Measurements from ENCODE around the gene BICDL1.
A peak's percentile ranks its signal among the peaks of the same experiment; 100 is the strongest.
"Not testable (repeated sequence)": the region's sequence is repeated elsewhere in the genome, so short reads cannot be mapped to it uniquely, and the experiment has no call there.

The BICDL1 gene

DNA sequence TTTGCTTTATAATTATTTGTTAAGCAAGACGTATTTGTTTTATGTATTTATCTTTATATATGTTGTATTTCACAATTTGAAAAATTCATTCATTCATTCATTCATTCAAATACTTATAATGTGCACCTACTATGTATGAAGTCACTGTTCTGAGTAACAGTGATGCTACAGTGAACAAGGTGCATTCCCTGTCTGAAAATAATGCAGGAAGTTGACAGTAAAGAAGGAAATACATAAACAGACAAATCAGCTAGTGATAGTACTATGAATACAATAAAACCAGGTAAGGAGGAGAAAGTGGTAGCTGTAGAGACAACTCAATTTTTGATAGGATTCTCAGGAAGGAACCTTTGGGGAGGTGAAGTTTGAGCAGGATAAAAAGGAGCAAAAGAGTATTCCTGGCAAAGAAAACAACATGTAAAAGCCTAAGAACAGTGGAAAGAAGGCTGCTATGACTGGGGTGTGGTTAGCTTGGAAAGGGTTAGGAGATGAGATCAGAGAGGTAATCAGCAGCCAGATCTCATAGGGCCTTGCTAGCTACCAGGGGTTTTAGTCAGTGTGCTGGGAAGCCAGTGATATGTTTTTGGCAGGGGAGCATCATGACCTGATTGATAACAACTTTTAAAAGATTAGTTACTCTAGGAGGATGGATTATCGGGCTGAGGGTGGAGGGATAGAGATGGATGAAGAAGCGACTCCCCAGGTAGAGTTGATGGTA, 17.4 kb downstream of the BICDL1 start:
- no peak for DNase-seq (ENCODE audit: low read depth, low spot score)

DNA sequence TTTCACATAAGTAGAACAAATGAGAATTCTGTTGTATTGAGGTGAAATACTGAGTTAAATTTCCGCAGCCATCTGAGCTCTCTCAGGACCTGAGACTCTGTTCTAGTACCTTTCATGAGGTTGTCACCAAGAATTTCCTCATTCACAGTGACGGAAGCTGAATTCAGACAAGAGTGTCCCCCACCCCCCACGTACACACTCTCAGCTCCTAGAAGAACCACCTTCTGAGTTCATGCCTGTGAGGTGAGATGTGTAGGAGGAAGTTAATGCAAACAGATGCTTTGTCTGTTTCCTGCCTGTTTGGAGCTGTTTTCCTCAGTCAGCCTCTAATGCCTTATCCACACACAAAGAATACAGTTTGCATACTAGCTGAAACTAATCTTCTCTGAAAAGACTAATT, 18.2 kb downstream of the BICDL1 start:
- DNase-seq (ENCODE audit: low read depth, low spot score), result peak; percentile 56

DNA sequence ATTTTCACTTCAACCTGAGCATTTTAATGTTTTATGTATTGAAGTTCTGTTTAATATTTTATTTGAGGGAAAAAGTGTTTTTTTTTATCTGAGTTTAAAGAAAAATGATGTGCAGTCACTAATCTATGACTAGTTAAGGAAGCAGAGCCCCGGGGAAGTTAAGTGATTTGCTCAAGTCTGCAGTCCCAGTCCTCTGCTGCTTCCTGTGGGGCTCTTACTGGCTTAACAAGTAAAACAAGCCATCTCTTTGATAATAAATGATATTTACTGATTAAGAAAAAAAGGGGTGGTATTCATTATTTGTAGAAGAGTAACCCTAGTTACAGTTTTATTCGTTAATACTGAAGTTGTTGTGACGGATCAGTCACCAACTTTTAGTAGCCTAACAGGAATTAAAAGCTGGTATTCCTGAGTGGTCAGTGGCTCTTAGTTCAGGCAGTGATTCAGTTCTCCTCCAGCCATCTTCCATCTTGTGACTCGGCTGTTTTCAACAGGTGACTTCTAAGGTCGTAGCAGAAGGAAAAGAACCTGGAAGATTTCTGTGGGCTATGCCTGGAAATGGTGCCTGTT, 21.7 kb downstream of the BICDL1 start:
- no peak for DNase-seq (ENCODE audit: low read depth, low spot score)

DNA sequence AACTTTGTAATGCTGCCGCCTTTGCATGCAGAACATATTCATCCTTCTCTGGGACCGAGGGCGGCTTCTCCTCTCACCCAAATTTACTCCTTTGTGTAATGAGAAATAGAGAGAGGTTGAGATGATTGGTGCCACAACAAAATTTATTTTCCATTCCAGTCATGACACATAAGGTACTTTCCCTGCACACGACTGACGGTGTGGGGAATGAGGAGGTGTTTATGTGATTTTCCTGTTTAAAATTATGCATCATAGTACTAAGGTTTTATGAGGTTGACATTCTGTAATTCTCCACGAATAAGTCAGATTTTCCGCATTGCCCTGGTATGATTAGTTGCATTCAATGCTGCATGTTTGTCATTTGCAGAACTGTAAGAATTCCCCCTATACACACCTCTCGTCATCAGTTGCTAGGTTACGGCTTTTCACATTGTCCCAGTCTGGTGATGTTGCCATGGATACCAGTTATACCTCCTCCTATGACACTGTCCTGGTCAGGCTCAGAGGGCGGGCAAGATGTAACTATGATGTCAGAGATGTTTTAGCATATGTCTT, 23.1 kb downstream of the BICDL1 start:
- DNase-seq (ENCODE audit: low read depth, low spot score), result peak; percentile 65

DNA sequence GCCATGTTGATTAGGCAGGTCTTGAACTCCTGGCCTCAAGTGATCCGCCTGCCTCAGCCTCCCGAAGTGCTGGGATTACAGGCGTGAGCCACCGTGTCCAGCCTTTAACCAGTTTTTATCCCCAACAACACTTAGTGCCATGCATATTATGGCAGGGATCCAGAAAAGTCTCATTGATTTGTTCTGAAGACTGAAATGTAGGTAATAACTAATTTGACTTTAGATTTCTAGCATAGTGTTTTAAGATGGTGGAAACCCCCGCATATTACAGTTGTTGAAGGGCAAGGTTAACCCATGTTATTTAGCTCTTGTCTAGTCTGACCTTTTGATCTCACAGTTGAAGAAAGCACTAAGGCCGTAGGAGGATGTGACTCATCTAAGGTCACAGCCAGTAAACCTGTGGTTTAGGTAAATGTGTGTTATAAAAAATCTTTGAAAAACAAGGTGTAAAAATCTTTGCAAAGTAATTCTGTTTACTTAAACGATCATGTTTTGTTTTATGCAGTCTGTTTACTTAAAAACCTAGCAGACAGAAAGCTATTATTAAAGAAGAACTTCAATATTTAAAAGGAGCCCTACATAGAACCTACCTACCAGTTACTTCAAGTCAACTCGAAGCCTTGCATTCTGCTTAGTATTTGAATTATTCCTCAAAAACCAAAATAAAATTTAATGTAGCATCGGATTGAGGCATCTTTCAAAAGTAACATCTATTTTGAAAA, 24.8 kb downstream of the BICDL1 start:
- peak; percentile 37 for DNase-seq (ENCODE audit: low read depth, low spot score)

DNA sequence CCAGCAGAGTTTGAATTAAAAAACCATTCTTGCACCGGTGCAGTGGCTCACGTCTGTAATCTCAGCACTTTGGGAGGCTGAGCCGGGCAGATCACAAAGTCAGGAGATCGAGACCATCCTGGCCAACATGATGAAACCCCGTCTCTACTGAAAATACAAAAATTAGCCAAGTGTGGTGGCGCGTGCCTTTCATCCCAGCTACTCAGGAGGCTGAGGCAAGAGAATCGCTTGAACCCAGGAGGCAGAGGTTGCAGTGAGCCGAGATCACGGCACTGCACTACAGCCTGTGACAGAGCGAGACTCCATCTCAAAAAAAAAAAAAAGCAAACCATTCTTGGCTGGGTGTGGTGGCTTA, 25.3 kb downstream of the BICDL1 start:
- not testable (repeated sequence) for DNase-seq (ENCODE audit: low read depth, low spot score)

DNA sequence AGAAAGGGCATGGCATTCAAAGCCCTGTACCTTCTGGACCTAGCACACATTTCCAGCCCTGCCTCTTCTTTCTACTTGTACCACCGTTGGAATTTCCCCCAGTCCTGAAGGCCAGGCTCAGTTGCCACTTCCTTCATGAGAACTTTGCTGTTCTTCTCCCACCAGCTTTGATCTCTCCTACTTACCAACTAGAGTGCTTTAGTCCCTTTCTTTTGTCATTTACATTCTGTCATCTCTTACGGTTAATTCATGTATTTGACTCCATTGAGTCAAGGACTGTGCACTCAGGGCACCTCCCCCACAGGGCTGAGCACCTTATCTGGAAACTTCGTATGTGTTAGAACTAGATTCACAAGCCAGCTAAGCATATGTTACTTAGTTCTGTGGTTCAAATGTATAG, 26.3 kb downstream of the BICDL1 start:
- DNase-seq (ENCODE audit: low read depth, low spot score), result peak; percentile 20

DNA sequence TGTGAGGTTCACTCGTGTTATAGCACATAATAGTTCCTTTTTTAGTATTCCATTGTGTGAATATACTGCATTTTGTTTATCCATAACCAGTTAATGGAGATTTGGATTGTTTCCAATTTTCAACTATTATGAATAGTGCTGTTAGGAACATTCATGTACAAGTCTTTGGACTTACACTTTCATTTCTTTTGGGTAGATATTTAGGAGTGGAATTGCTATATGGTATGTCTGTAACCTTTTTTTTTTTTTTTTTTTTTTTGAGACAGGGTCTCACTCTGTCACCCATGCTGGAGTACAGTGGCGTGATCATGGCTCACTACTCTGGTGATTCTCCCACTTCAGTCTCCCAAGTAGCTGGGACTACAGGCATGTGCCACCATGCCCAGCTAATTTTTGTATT, 27.2 kb downstream of the BICDL1 start:
- not testable (repeated sequence) for DNase-seq (ENCODE audit: low read depth, low spot score)

DNA sequence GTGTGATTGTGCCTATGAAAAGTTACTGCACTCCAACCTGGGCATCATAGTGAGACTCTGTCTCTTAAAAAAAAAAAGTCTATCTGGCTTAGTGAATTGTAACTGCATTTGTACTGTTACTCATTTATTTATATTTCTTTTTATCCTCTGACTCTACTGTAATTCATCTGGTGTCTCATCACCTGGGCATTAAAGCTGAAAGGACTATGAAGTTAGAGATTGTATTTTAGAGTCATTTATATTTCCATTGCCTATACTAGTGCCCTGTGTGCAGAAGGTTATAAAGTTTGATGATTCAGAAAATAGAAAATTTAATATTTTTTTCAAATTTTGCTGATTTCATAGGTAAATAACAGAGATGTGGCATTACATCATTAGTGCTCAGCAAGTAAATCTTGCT, 30.2 kb downstream of the BICDL1 start:
- no peak for DNase-seq (ENCODE audit: low read depth, low spot score)

DNA sequence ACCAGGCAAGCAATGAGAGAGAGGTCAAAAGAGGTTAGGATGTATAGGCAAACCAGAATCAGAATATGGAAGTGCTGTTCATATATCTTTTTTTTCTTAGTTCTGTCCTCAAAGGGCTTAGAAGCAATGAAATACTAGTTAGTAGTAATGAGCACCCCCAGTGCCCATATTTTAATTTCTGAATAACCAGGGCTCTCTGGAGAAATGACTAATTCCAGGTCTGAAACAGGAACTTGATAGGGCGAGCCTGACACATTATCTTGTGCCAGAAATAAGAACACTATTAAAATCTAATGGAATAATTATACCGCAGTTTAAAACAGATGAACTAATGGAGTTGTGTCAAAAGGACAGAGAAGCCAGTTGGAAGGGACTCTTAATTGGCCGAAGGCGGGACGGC, 30.9 kb downstream of the BICDL1 start:
- DNase-seq (ENCODE audit: low read depth, low spot score), result no peak

DNA sequence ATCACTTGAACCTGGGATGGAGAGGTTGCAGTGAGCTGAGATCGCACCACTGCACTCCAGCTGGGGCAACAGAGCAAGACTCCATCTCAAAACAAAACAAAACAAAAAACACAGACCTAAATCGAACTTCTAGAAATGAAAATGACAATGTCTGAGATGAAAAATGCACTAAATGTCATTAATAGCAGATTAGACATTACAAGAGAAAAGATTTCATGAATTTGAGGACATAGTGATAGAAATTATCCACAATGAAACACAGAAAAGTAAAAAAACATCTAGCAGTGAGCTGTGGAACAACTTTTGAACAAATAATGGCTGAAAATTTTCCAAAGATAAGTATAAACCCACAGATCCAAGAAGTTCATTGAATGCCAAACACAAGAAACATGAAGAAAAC, 35.2 kb downstream of the BICDL1 start:
- DNase-seq (ENCODE audit: low read depth, low spot score), result no peak

DNA sequence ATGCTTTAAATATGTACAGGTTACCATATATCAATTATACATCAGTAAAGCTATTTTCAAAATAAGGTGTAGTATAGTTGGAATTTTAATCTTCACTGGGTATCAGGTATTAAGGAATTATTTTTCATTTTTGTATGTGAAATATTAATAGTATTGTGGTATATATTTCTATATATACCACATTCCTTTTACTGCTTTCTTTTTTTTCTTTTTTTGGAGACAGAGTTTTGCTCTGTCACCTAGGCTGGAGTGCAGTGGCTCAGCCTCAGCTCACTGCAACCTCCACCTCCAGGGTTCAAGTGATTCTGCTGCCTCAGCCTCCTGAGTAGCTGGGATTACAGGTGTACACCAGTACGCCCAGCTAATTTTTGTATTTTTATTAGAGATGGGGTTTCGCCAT, 36.6 kb downstream of the BICDL1 start:
- DNase-seq (ENCODE audit: low read depth, low spot score), result no peak

DNA sequence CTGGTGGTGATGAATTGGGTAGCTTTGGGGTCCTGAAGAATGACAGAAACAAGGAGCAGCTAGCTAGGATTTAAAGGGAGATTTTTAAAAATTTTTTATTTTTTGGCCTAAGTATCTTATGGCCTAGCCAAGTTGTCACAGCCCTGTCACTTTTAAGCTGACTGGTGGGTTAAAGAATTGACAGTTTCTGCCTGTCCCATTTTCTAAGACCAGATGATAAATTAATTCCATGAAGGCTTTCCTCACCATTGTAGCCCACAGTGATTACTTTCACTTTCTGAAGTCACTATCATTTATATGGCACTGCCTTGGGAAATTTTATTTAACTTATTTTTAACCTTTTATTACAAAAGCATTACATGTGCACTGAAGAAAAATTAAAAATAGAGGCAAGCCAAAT, 43.2 kb downstream of the BICDL1 start:
- no peak for DNase-seq (ENCODE audit: low read depth, low spot score)

DNA sequence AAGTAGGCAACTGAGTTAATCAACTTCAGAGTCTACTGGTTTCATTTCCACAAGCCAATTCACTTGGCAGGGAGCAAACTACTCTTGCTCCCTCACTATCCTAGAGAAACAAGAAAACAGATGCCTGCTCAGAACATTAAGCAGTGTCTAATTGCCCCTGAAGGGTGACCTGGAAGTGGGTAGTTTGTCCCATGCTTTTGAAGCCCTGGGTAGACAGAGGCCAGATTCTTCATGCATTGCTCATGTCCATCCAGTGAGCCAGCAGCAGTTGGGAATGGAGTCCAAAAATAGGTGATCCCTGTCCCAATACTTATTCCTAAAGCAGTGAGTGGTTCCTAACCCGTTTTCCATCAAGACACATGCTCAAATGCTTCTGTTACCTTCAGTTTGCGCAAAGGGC, 48.8 kb downstream of the BICDL1 start:
- DNase-seq (ENCODE audit: low read depth, low spot score), result no peak

DNA sequence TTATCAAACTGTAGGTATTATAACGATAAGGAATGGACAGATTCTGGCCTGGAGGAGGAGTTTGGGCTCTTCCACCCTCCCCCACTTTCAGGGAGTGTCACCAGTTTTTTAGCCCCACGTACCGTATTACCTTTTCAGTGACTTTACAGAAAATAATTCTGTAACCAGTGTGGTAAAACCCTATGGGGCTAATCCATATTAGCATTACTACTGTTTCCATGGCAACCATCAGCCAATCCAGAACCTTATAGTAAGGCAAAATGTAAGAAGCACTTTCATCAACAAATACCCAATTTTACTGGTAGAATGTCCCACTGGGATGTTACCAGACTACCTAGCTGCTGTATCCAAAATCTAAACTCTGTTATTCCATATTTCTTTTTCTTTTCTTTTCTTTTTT, 50.7 kb downstream of the BICDL1 start:
- DNase-seq (ENCODE audit: low read depth, low spot score), result no peak

DNA sequence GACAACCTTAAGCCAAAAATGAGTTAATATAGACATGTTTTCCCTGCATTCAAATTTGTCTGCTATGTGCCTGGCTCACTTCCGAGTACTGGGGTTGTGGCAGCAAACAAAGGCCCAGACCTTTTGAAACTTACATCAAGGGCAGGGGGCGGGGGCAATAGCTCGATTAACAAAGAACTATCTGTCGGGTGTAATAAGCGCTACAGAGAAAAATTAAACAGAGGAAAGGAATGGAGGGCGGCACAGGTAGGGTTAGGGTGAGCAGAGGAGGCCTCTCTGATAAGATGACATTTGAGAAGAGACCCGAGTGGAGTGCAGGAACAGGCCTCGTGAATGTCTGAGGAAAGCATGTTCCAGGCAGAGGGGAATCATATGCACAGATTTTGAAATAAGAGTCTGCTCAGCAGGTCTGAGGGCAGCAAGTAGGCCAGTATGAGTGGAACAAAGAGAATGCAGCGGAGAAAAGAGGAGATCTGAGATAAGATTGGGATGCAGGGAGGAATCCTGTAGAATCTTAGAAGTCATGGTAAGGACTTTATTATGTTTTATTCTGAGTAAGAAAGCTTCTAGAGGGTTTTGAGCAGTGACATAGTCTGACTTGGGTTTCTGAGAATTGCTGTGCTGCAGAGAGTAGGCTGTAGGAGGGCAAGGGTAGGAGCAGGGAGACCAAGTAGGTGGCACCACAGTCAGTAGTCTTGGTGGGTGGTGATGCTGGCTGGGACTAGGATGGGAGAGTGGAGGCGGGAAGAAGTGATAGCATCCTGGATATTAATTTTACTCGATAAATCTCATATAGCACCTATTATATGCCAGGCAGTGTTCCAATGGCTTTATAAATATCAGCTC, 52.6 kb downstream of the BICDL1 start:
- no peak for DNase-seq (ENCODE audit: low read depth, low spot score)

DNA sequence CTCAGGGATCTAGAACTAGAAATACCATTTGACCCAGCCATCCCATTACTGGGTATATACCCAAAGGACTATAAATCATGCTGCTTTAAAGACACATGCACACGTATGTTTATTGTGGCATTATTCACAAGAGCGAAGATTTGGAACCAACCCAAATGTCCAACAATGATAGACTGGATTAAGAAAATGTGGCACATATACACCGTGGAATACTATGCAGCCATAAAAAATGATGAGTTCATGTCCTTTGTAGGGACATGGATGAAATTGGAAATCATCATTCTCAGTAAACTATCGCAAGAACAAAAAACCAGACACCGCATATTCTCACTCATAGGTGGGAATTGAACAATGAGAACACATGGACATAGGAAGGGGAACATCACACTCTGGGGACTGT, 56.3 kb downstream of the BICDL1 start:
- DNase-seq (ENCODE audit: low read depth, low spot score), result not testable (repeated sequence)

DNA sequence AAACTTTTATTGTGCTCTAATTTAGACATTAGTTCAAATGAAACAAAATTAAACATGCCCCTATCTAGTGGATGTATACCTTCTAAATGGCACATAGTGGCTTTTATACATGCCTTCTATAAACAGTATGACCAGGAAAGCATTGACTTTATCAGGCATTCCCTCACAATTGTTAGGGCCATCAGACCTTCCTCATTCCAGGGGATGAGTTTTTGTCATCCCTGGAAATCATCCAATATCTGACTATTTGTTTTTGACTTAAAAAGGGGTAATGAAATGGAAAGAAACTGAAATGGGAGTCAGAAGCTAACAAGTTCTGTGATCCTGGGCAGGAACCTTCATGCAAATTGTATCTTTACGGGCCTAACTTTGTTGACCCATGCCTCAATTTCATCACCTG, 58.0 kb downstream of the BICDL1 start:
- no peak for DNase-seq (ENCODE audit: low read depth, low spot score)

DNA sequence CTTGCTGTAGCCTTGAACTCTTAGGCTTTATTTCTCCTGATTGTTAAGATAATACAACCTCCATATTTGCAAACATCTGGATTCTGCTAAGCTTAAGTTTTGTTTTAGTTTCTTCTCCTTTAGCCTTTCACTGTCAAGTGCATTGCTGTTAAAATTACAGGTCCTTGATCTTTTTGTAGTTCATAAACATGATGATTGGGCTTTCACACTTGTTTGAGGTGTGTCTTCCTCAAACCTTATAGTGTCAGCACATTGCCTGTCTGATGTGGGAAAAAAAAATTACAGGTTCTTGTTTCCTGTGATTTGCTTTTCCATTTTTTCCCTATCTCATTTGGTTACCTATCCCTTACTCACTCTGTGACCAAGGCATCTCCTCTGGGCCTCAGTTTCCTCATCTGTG, 59.2 kb downstream of the BICDL1 start:
- DNase-seq (ENCODE audit: low read depth, low spot score), result no peak

DNA sequence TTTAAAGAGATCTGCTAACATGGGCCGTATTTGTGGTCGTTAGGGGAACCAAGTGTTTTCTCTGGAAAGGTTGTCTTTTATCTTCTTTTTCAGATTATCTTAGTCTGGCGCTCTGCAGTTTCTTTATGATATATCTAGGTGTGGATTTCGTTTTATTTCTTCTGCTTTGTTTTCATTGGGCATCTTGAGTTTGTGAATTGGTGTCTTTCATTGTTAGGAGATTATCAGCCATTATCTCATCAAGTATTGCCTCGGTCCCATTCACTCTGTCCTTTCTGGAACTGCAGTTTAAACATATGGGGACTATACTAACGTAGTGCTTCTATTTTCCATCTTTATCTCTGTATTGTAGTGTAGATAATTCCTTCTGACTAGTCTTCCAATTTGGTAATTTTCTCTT, 60.4 kb downstream of the BICDL1 start:
- no peak for DNase-seq (ENCODE audit: low read depth, low spot score)

DNA sequence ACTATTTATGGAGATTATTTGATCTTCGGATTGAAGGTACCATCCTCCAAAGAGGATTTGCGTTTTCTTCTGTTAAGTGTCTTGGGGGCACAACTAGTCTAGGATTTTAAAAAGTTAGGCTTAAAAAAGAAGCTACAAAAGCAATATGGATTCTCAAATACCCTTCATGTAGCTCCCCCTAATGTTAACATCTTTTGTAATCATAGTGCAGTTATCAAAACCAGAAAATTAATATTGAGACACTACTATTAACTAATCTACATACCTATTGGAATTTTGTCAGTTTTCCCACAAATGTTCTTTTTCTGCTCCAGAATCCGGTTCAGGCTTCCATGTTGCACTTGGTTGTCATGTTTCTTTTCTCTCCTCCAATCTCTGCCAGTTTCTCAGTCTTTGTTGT, 62.5 kb downstream of the BICDL1 start:
- no peak for DNase-seq (ENCODE audit: low read depth, low spot score)

DNA sequence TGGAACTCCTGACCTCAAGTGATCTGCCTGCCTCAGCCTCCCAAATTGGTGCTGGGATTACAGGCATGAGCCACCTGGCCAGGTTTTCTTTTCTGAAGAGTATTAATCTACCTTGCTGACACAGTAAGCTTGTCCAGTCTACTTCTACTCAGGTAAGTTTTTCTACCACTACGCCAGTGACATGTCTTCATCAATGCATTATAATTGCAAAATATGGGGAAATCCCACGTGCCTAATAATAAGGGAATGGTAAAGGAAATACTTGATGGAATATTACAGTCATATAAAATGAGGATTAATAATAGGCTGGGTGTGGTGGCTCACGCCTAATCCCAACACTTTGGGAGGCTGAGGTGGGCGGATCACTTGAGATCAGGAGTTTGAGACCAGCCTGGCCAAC, 65.3 kb downstream of the BICDL1 start:
- no peak for DNase-seq (ENCODE audit: low read depth, low spot score)

All from activated naive CD8-positive, alpha-beta T cell treated with anti-CD3 and anti-CD28 coated beads, Interleukin-2, amount 50 U/mL, for 16 hours (primary cell).